HG02588 (cell line): ENCODE results near the gene TPGS2.
"Not testable (repeated sequence)": the region's sequence is repeated elsewhere in the genome, so short reads cannot be mapped to it uniquely, and the experiment has no call there.

Experiments
- ATAC-seq: cut with Tn5 transposase; IDR thresholded peaks from one replicate; pipeline ENCODE4 v1.9.1; 2021; ENCODE audit warnings: mild to moderate bottlenecking, moderate library complexity; ENCODE audit not compliant: unreplicated experiment

Gene TPGS2

GRCh38 chr18:36777566-36777965, 51.2 kb downstream of the TPGS2 start:
- ATAC-seq = no peak

- no peak for ATAC-seq
Measured at GRCh38 chr18:36776650-36777049, 52.2 kb downstream of the TPGS2 start.

- ATAC-seq = no peak
Measured at GRCh38 chr18:36775396-36775795, 53.4 kb downstream of the TPGS2 start.

- no peak for ATAC-seq
Measured at GRCh38 chr18:36772241-36772723, 56.5 kb downstream of the TPGS2 start.

- no peak for ATAC-seq
Measured at GRCh38 chr18:36771245-36771644, 57.6 kb downstream of the TPGS2 start.

- ATAC-seq = no peak
Measured at GRCh38 chr18:36770315-36770946, 58.4 kb downstream of the TPGS2 start.

GRCh38 chr18:36769611-36770314, 59.0 kb downstream of the TPGS2 start:
- ATAC-seq = no peak

GRCh38 chr18:36769172-36769571, 59.6 kb downstream of the TPGS2 start:
- no peak for ATAC-seq

- no peak for ATAC-seq
Measured at GRCh38 chr18:36766836-36767235, 62.0 kb downstream of the TPGS2 start.

- ATAC-seq = not testable (repeated sequence)
Measured at GRCh38 chr18:36762965-36763364, 65.8 kb downstream of the TPGS2 start.

- no peak for ATAC-seq
Measured at GRCh38 chr18:36762074-36762473, 66.7 kb downstream of the TPGS2 start.

- ATAC-seq = no peak
Measured at GRCh38 chr18:36761186-36761698, 67.6 kb downstream of the TPGS2 start.

- no peak for ATAC-seq
Measured at GRCh38 chr18:36760598-36760997, 68.2 kb downstream of the TPGS2 start.

- ATAC-seq = no peak
Measured at GRCh38 chr18:36759167-36759776, 69.5 kb downstream of the TPGS2 start.

- no peak for ATAC-seq
Measured at GRCh38 chr18:36758623-36759022, 70.2 kb downstream of the TPGS2 start.

- no peak for ATAC-seq
Measured at GRCh38 chr18:36757991-36758390, 70.8 kb downstream of the TPGS2 start.

GRCh38 chr18:36757081-36757480, 71.7 kb downstream of the TPGS2 start:
- no peak for ATAC-seq

- no peak for ATAC-seq
Measured at GRCh38 chr18:36756242-36756641, 72.6 kb downstream of the TPGS2 start.

GRCh38 chr18:36752929-36753865, 75.6 kb downstream of the TPGS2 start:
- ATAC-seq = no peak

- ATAC-seq = no peak
Measured at GRCh38 chr18:36745219-36745975, 83.4 kb downstream of the TPGS2 start.
